Liver (tissue), 9 donors: ENCODE measurements around the gene DNAJC25. TPM values are rescaled to one million over a fixed set of nuclear protein-coding genes. Genes with fewer than 3 reads are reported as not detected.
"Not testable (repeated sequence)": the region's sequence is repeated elsewhere in the genome, so short reads cannot be mapped to it uniquely, and the experiment has no call there.

Source experiments
- DNase-seq: peaks from one replicate; pipeline ENCODE4 v3.0.0-alpha.2; 2017; ENCODE audit warnings: low spot score
- H3K27ac ChIP-seq, 2 donors: one replicate each; pipeline ENCODE4 v1.7.0; 2013; ENCODE audit warnings: inconsistent platforms in 2 of 2, low read length in 2 of 2, control low read depth in 1 of 2, low read depth in 1 of 2, mild to moderate bottlenecking in 1 of 2
- H3K27me3 ChIP-seq, 4 donors: one replicate each; pipeline versions ENCODE4 v1.6.1 to v1.7.0; 2013; ENCODE audit warnings: low read length in 3 of 4, inconsistent platforms in 1 of 4, mild to moderate bottlenecking in 1 of 4, moderate library complexity in 1 of 4; ENCODE audit not compliant: control insufficient read depth in 4 of 4, insufficient read depth in 4 of 4
- H3K36me3 ChIP-seq, 4 donors: one replicate each; pipeline versions ENCODE4 v1.6.1 to v1.7.0; 2013; ENCODE audit warnings: low read length in 3 of 4, mild to moderate bottlenecking in 3 of 4, low read depth in 1 of 4, moderate library complexity in 1 of 4; ENCODE audit not compliant: control insufficient read depth in 4 of 4, insufficient read depth in 3 of 4
- H3K4me1 ChIP-seq, 4 donors: one replicate each; pipeline versions ENCODE4 v1.6.1 to v1.7.0; 2013; ENCODE audit warnings: low read length in 3 of 4, mild to moderate bottlenecking in 3 of 4, moderate library complexity in 1 of 4; ENCODE audit not compliant: control insufficient read depth in 4 of 4, insufficient read depth in 4 of 4
- H3K4me3 ChIP-seq, 3 donors: one replicate each; pipeline versions ENCODE4 v1.6.1 to v1.7.0; 2013; ENCODE audit warnings: low read length in 3 of 3, control low read depth in 1 of 3, low read depth in 1 of 3, mild to moderate bottlenecking in 1 of 3
- H3K9ac ChIP-seq, 2 donors: one replicate each; pipeline ENCODE4 v1.7.0; 2013; ENCODE audit warnings: low read length in 2 of 2, mild to moderate bottlenecking in 2 of 2, moderate library complexity in 2 of 2, control low read depth in 1 of 2, low read depth in 1 of 2
- H3K9me3 ChIP-seq, 4 donors: one replicate each; pipeline versions ENCODE4 v1.6.1 to v1.7.0; 2013; ENCODE audit warnings: low read length in 3 of 4; ENCODE audit not compliant: control insufficient read depth in 4 of 4
- EGR1 ChIP-seq, 2 donors: IDR thresholded peaks; 2 replicates each; pipeline ENCODE4 v1.6.1; 2016 to 2018; ENCODE audit warnings: antibody characterized with exemption in 2 of 2, low read depth in 2 of 2
- FOXA2 ChIP-seq: IDR thresholded peaks from 2 replicates; pipeline ENCODE4 v1.6.1; 2016; ENCODE audit warnings: antibody characterized with exemption
- GABPA ChIP-seq, 2 donors: IDR thresholded peaks in 1 of 2; conservative IDR thresholded peaks in 1 of 2; 2 replicates each; pipeline ENCODE4 v1.6.1; 2016; ENCODE audit warnings: antibody characterized with exemption in 2 of 2, mild to moderate bottlenecking in 1 of 2, moderate library complexity in 1 of 2
- HNF4G ChIP-seq: IDR thresholded peaks from 2 replicates; pipeline ENCODE4 v1.6.1; 2016; ENCODE audit warnings: antibody characterized with exemption
- NR2F2 ChIP-seq: IDR thresholded peaks from 2 replicates; pipeline ENCODE4 v1.6.1; 2016; ENCODE audit warnings: antibody characterized with exemption
- SP1 ChIP-seq: IDR thresholded peaks from 2 replicates; pipeline ENCODE4 v1.6.1; 2018; ENCODE audit warnings: antibody characterized with exemption, mild to moderate bottlenecking
- TAF1 ChIP-seq: conservative IDR thresholded peaks from 2 replicates; pipeline ENCODE4 v1.6.1; 2016; ENCODE audit warnings: antibody characterized with exemption, mild to moderate bottlenecking
- YY1 ChIP-seq: IDR thresholded peaks from 2 replicates; pipeline ENCODE4 v1.6.1; 2016; ENCODE audit warnings: antibody characterized with exemption, mild to moderate bottlenecking
- WGBS: extraction: QIAGEN DNeasy Blood & Tissue Kit; methylation state at CpG from one replicate; pipeline ENCODE4 v1.1.7; 2013; 5-methylcytosine and 5-hydroxymethylcytosine counted together
- polyA plus RNA-seq, 2 donors: library from polyadenylated mRNA; stranded (reverse) in 1 of 2; unstranded in 1 of 2; fragments of 200-250 nt in 1 of 2; fragments of >200 nt in 1 of 2; fragmentation: Nextera tagmentation in 1 of 2; extraction: Ambion mirVana in 1 of 2; gene quantifications; one replicate each; pipeline versions ENCODE4 v1.2.1 to v1.2.3, GENCODE V29; 2013 to 2015
- total RNA-seq, 2 donors: library from RNA; depleted of rRNA; stranded (reverse); fragments of >200 nt; gene quantifications; one replicate each; pipeline ENCODE4 v1.2.3, GENCODE V29; 2014
- TF ChIP-seq, protein P1 (sequence below): fragments of 150-350 bp; IDR thresholded peaks from 2 replicates; pipeline ENCODE4 v1.5.1; 2017; ENCODE audit warnings: improper control_type of control experiment, low read depth, low read length; ENCODE audit not compliant: missing input control
- TF ChIP-seq, protein P2 (sequence below): IDR thresholded peaks from 2 replicates; pipeline ENCODE4 v1.6.1; 2016; ENCODE audit warnings: antibody characterized with exemption, mild to moderate bottlenecking
- TF ChIP-seq, protein P3 (sequence below): IDR thresholded peaks from 2 replicates; pipeline ENCODE4 v1.6.1; 2016; ENCODE audit warnings: antibody characterized with exemption
- TF ChIP-seq, protein P4 (sequence below): IDR thresholded peaks from 2 replicates; pipeline ENCODE4 v1.6.1; 2016; ENCODE audit warnings: antibody characterized with exemption
- donor health status: healthy.
- donor health status: healthy.
- donor health status: healthy.
- donor health status: healthy.
- donor health status: healthy.

DNAJC25 gene
- total and polyA plus RNA-seq, 4 donors = 9.3 to 17.8 (median 15.3) TPM

DNA sequence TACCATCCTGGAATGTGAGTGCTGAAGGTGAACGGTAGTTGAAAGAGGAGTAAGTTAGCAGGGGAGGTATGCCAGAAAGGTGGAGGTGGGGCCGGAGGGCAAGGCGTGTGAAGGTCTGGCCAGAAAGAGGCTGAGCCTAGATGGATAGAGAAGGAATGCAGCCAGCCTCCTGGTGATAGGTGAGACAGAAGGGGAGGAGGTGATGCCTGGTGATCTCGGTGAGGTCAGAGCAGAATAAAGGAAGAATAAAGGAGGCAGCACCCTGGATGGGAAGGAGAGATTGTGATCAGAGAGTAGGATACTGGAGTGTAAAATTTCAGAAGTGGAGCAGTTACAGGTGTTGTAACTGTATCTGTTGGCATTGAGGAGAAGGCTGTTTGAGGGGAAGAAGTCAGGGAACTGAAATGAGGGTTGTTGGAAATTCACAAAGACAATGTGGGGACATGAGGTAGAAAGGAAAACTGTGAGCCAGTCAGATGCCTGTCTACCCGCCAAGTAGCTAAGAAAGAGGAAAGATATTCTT, 32.2 kb downstream of the DNAJC25 start:
- Histone ChIP-seq H3K4me1 (peaks cover 0 to 18% (median 14%) of the 10 kb centered on the region in 4 donors), H3K9me3 (no peaks in the 10 kb centered on the region), H3K9ac (no peak overlapping the region), H3K4me3 (no peak overlapping the region), H3K27ac (peak overlapping the region in 1 of 2 donors; percentile 85), H3K36me3 (peaks cover 0 to 12% (median 4%) of the 10 kb centered on the region in 4 donors), H3K27me3 (no peaks in the 10 kb centered on the region)
- WGBS = 83% methylated on average over 5 of the region's 5 CpGs
- TF ChIP-seq EGR1 (IDR thresholded peaks at IDR 0.05; ENCODE audit: low read depth in 2 of 2) (no peak), NR2F2 (no peak), YY1 (no peak), GABPA (IDR thresholded peaks at IDR 0.05 in 1 of 2, conservative IDR thresholded peaks at IDR 0.05 in 1 of 2) (no peak), TAF1 (no peak), FOXA2 (no peak), HNF4G (no peak), SP1 (no peak)
- TF ChIP-seq, protein P1, sequence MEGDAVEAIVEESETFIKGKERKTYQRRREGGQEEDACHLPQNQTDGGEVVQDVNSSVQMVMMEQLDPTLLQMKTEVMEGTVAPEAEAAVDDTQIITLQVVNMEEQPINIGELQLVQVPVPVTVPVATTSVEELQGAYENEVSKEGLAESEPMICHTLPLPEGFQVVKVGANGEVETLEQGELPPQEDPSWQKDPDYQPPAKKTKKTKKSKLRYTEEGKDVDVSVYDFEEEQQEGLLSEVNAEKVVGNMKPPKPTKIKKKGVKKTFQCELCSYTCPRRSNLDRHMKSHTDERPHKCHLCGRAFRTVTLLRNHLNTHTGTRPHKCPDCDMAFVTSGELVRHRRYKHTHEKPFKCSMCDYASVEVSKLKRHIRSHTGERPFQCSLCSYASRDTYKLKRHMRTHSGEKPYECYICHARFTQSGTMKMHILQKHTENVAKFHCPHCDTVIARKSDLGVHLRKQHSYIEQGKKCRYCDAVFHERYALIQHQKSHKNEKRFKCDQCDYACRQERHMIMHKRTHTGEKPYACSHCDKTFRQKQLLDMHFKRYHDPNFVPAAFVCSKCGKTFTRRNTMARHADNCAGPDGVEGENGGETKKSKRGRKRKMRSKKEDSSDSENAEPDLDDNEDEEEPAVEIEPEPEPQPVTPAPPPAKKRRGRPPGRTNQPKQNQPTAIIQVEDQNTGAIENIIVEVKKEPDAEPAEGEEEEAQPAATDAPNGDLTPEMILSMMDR = no peak
- TF ChIP-seq, protein P2, sequence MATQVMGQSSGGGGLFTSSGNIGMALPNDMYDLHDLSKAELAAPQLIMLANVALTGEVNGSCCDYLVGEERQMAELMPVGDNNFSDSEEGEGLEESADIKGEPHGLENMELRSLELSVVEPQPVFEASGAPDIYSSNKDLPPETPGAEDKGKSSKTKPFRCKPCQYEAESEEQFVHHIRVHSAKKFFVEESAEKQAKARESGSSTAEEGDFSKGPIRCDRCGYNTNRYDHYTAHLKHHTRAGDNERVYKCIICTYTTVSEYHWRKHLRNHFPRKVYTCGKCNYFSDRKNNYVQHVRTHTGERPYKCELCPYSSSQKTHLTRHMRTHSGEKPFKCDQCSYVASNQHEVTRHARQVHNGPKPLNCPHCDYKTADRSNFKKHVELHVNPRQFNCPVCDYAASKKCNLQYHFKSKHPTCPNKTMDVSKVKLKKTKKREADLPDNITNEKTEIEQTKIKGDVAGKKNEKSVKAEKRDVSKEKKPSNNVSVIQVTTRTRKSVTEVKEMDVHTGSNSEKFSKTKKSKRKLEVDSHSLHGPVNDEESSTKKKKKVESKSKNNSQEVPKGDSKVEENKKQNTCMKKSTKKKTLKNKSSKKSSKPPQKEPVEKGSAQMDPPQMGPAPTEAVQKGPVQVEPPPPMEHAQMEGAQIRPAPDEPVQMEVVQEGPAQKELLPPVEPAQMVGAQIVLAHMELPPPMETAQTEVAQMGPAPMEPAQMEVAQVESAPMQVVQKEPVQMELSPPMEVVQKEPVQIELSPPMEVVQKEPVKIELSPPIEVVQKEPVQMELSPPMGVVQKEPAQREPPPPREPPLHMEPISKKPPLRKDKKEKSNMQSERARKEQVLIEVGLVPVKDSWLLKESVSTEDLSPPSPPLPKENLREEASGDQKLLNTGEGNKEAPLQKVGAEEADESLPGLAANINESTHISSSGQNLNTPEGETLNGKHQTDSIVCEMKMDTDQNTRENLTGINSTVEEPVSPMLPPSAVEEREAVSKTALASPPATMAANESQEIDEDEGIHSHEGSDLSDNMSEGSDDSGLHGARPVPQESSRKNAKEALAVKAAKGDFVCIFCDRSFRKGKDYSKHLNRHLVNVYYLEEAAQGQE = no peak
- TF ChIP-seq, protein P3, sequence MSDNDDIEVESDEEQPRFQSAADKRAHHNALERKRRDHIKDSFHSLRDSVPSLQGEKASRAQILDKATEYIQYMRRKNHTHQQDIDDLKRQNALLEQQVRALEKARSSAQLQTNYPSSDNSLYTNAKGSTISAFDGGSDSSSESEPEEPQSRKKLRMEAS = no peak
- TF ChIP-seq, protein P4, sequence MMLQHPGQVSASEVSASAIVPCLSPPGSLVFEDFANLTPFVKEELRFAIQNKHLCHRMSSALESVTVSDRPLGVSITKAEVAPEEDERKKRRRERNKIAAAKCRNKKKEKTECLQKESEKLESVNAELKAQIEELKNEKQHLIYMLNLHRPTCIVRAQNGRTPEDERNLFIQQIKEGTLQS = no peak
- DNase-seq = no peak

DNA sequence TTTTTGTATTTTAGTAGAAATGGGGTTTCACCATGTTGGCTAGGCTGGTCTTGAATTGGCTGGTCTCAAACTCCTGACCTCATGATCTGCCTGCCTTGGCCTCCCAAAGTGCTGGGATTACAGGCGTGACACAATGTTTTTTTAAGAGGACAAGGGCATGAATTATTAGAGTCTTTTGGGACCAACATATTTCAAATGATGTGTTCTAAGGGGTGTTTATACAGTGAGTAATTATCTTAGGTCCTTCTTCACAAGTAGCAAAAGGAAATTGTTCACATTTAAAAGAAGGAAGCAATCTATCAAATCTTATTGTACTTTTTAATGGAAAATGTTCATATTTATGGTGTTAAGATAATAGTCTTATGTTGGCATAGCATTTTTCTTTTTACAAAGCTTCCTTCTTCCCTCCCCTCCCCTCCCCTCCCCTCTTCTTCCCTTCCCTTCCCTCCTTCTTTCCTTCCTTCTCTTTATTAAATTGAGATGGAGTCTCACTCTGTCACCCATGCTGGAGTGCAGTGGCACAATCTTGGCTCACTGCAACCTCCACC, 37.0 kb downstream of the DNAJC25 start:
- TF ChIP-seq, protein P2 = no peak
- no peak overlapping the region for H3K27ac ChIP-seq
- H3K9ac ChIP-seq = no peak overlapping the region
- peaks cover 0 to 4% (median 1%) of the 10 kb centered on the region in 4 donors for H3K4me1 ChIP-seq
- no peak overlapping the region for H3K4me3 ChIP-seq
- WGBS = 99% methylated on average over 1 of the region's 1 CpG
- H3K27me3 ChIP-seq = no peaks in the 10 kb centered on the region
- peaks cover 0 to 18% (median 5%) of the 10 kb centered on the region in 4 donors for H3K36me3 ChIP-seq
- no peaks in the 10 kb centered on the region for H3K9me3 ChIP-seq
- DNase-seq = no peak

DNA sequence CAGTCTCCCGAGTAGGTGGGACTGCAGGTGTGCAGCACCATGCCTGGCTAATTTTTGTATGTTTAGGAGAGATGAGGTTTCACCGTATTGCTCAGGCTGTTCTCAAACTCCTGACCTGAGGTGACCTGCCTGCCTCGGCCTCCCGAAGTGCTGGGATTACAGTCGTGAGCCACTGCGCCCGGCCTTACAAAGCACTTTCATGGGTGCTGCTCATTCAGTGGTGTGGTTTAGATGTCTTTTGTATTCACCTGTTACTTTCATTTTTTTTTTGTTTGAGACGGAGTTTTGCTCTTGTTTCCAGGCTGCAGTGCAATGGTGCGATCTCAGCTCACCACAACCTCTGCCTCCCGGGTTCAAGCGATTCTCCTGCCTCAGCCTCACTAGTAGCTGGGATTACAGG, 37.5 kb downstream of the DNAJC25 start:
- H3K9me3 ChIP-seq, H3K27me3 ChIP-seq, H3K9ac ChIP-seq, H3K4me1 ChIP-seq, H3K27ac ChIP-seq, DNase-seq, H3K4me3 ChIP-seq: not testable (repeated sequence)
- peaks cover 0 to 18% (median 5%) of the 10 kb centered on the region in 4 donors for H3K36me3 ChIP-seq
- WGBS = 91% methylated on average over 11 of the region's 11 CpGs
